NOMO-1 treated with dmso at 0.1 percent for 144 hours (cell line): ENCODE data around the gene LRWD1.
"Not testable (repeated sequence)": the region's sequence is repeated elsewhere in the genome, so short reads cannot be mapped to it uniquely, and the experiment has no call there.

Experiments used
- DNase-seq: peaks from one replicate; lab custom pipeline; 2025; ENCODE audit not compliant: unreplicated experiment; lab: John Stamatoyannopoulos, UW

The LRWD1 gene

GRCh38 chr7:102439963-102440795 is 24.6 kb upstream of the LRWD1 start:
- DNase-seq, result no peak

- DNase-seq, result no peak
These were observed 19.7 kb upstream of the LRWD1 start for GRCh38 chr7:102444961-102445673.

GRCh38 chr7:102445674-102446071 is 19.1 kb upstream of the LRWD1 start:
- DNase-seq, result no peak

- no peak for DNase-seq
These were observed 18.2 kb upstream of the LRWD1 start for GRCh38 chr7:102446387-102447156.

- no peak for DNase-seq
These were observed 17.5 kb upstream of the LRWD1 start for GRCh38 chr7:102447311-102447710.

GRCh38 chr7:102449136-102449535 is 15.6 kb upstream of the LRWD1 start:
- DNase-seq, result no peak

- DNase-seq, result no peak
These were observed 14.5 kb upstream of the LRWD1 start for GRCh38 chr7:102450242-102450641.

GRCh38 chr7:102451371-102452054 is 13.3 kb upstream of the LRWD1 start:
- DNase-seq, result no peak

- DNase-seq, result no peak
These were observed 12.3 kb upstream of the LRWD1 start for GRCh38 chr7:102452451-102452850.

GRCh38 chr7:102453319-102453718 is 11.5 kb upstream of the LRWD1 start:
- DNase-seq, result no peak

GRCh38 chr7:102454468-102454867 is 10.3 kb upstream of the LRWD1 start:
- DNase-seq, result no peak

GRCh38 chr7:102454932-102455331 is 9.9 kb upstream of the LRWD1 start:
- DNase-seq, result not testable (repeated sequence)

- no peak for DNase-seq
These were observed 9.2 kb upstream of the LRWD1 start for GRCh38 chr7:102455596-102455995.

GRCh38 chr7:102456327-102456726 is 8.5 kb upstream of the LRWD1 start:
- no peak for DNase-seq

GRCh38 chr7:102457352-102457924 is 7.3 kb upstream of the LRWD1 start:
- no peak for DNase-seq

GRCh38 chr7:102459221-102459844 is 5.5 kb upstream of the LRWD1 start:
- DNase-seq, result no peak

- DNase-seq, result no peak
These were observed 4.3 kb upstream of the LRWD1 start for GRCh38 chr7:102460467-102460866.

GRCh38 chr7:102463841-102464576 is 775 bp upstream of the LRWD1 start:
- no peak for DNase-seq

- DNase-seq, result no peak
These were observed 1.3 kb downstream of the LRWD1 start for GRCh38 chr7:102466097-102466496.
